DOHH2 (cell line): ENCODE data around the gene ADCY1.

Experiments used
- CTCF ChIP-seq: fragments of 200-600 bp; sonication (generic); IDR thresholded peaks from one replicate; pipeline ENCODE4 v1.5.1; 2014; ENCODE audit warnings: antibody characterized with exemption, mild to moderate bottlenecking, low read depth, low read length; ENCODE audit not compliant: poor library complexity, severe bottlenecking
- EZH2phosphoT487 ChIP-seq: fragments of 200-600 bp; sonication (generic); IDR thresholded peaks from 2 replicates; pipeline ENCODE4 v1.6.1; 2017; ENCODE audit warnings: borderline replicate concordance, mild to moderate bottlenecking, antibody characterized with exemption, low read length, moderate library complexity, mixed read lengths

DNA sequence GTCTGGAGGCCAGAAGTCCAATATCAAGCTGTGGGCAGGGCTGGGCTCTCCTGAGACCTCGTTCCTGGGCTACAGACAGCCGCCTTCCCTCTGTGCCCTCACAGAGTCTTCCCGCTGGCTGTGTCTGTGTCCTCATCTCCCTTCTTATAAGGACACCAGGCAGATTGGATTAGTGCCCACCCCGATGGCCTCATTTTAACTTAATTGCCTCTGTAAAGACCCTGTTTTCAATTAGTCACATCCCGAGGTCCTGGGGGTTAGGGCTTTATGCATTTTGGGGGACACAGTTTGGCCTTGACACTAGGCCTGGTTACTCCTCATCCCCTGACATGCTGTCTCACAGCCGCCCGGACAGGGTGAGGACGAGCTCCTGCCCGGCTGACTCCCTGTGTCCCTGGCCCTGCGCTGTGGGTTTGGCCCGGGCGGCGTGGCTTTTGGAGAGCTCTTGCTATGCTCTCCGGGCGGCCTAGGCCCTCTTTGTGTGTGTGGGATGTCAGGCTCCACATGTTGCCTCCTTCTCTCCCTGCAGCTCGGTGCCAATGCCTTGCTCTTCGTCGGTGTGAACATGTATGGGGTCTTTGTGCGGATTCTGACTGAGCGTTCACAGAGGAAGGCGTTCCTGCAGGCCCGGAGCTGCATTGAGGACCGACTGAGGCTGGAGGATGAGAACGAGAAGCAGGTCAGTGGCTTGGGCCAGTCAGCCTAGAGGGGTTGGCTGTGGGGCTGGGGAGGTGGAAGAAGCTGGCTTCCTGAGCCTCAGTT, 18.2 kb downstream of the ADCY1 start:
- TF ChIP-seq CTCF: no peak
- no peak for TF ChIP-seq EZH2phosphoT487
